Activated T-helper 2 cell treated with anti-CD3 and anti-CD28 coated beads, Interferon-gamma antibody, Interleukin-2, Interleukin-4, amounts not matched to agents 10 μg/mL and 5 μg/mL and 100 μg/mL, durations not matched to agents 14 hours and 24 hours and 36 hours (primary cell): ENCODE data around the gene RTN4IP1. TPM values are rescaled to one million over a fixed set of nuclear protein-coding genes. Genes with fewer than 3 reads are reported as not detected.
A peak's percentile ranks its signal among the peaks of the same experiment; 100 is the strongest.
"Not testable (repeated sequence)": the region's sequence is repeated elsewhere in the genome, so short reads cannot be mapped to it uniquely, and the experiment has no call there.

ENCODE experiments used
- DNase-seq: peaks from one replicate; pipeline ENCODE4 v3.0.0; 2021; ENCODE audit warnings: low spot score
- H3K27ac Mint-ChIP-seq: one replicate; pipeline ENCODE4 v1.8.0; 2021; ENCODE audit warnings: mixed read lengths
- H3K27me3 Mint-ChIP-seq: one replicate; pipeline ENCODE4 v1.8.0; 2021; ENCODE audit warnings: low read depth, mixed read lengths
- H3K36me3 Mint-ChIP-seq: one replicate; pipeline ENCODE4 v1.8.0; 2021; ENCODE audit warnings: low read depth, mixed read lengths
- H3K4me1 Mint-ChIP-seq: one replicate; pipeline ENCODE4 v1.8.0; 2021; ENCODE audit warnings: low read depth, mixed read lengths
- H3K4me3 Mint-ChIP-seq: one replicate; pipeline ENCODE4 v1.8.0; 2021; ENCODE audit warnings: low read depth, mild to moderate bottlenecking, moderate library complexity, mixed read lengths
- H3K9me3 Mint-ChIP-seq: one replicate; pipeline ENCODE4 v1.8.0; 2021; ENCODE audit warnings: mixed read lengths
- intact Hi-C: fragments of 100-400 bp; cut with micrococcal nuclease; formaldehyde crosslinking; loops from one replicate; pipeline ENCODE4 v1.15.1; 2023
- total RNA-seq: library from RNA; stranded (reverse); gene quantifications from 2 replicates; pipeline ENCODE4 v1.2.3, GENCODE V29; 2022

RTN4IP1 gene
- total RNA-seq, 1 donor from 2014 or later: 6.4 TPM

DNA sequence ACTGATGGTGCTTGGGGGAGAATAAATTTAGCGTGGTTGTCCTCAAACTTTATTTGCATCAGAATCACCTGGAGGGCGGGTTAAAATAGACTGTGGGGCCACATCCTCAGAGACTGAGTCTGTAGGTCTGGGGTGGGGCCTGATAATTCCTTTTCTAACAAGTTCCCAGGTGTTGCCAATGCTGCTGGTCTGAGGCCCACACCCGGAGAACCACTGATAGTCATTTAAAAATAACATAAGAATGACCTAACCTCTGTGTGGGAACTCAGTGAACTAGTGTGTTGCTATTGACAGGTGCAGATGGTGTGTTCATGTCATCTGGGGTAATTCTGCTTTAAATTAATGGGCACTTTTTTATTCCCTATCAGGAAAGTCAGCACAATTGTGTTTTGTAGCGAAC, 64.8 kb downstream of the RTN4IP1 start:
- H3K4me3 Mint-ChIP-seq: no peak overlapping the region
- peaks cover 80% of the 10 kb centered on the region for H3K36me3 Mint-ChIP-seq
- no peaks in the 10 kb centered on the region for H3K27me3 Mint-ChIP-seq
- no peaks in the 10 kb centered on the region for H3K9me3 Mint-ChIP-seq
- H3K27ac Mint-ChIP-seq: no peak overlapping the region
- no peak for DNase-seq
- H3K4me1 Mint-ChIP-seq: peaks cover 10% of the 10 kb centered on the region
- intact Hi-C loops: no loop called here

- intact Hi-C loops: no loop called here
- Mint-ChIP-seq H3K36me3 (peaks cover 82% of the 10 kb centered on the region), H3K4me1 (peaks cover 10% of the 10 kb centered on the region), H3K27me3 (no peaks in the 10 kb centered on the region), H3K9me3 (no peaks in the 10 kb centered on the region), H3K27ac (no peak overlapping the region), H3K4me3 (no peak overlapping the region)
- DNase-seq: no peak
These were observed 65.7 kb downstream of the RTN4IP1 start for GRCh38 chr6:106563614-106564013.

DNA sequence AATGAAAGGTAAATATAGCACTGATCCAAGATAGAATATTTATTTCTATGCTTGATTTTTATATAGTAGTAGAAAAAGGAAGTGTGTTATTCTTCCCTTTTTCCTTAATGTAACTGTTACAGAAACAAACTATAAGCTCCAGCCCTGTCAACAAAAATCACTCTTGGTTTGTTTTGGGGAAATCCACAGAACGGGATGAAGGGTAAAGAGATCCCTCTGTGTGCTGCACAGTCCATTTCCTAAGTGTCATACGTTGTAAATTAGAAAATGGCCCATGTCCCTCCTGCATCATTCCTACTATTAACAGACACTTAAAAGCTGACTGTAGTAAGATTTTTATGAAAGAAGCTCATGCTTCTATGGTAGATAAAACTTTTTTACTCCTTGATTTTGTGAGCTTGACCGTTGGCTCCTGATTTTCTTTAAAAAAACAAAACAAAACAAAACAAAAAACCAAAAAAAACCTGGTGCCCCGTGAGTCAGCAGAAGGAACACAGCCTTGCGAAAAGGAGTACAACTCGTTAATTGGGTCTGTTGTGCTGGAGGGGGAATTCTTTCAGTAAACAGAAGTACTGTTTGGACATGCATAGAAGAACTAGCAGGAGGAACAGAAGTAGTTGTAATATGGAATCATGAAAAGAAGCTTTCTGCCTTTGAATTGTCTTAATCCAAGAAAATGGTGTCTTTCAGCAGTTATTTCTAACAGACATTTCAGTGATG, 67.5 kb downstream of the RTN4IP1 start:
- H3K27ac Mint-ChIP-seq: no peak overlapping the region

DNA sequence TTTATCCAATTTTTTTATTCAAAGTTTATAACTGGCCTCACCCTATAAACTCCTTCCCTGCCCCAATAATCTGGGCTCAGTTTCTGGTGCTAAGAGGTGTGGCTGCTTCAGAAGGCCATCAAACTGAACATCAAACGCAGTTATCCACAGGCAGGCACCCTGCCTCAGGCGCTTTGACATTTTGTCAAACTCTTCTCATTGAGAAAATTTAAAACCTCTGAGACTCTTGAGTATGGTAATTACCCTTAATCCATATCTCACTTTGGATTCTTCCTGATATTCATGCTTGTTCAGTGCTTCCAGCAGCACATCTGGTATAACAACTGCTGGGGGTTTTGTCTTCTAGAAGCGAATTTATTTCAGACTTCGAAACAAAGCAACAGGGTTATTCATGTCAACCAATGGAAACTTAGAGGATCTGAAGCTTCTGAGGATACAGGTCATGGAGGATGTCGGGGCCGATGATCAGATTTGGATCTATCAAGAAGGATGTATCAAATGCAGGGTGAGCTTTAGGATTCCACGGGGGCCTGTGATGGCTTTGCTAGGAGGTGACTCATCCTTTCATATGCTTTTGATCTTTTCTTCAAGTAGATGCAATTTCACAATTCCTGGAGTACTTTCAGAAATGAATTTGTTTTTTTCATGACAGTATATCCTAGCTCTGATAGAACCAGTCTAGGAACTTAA, 68.2 kb downstream of the RTN4IP1 start:
- no peak for DNase-seq

More for the DNA sequence above, 67.5 kb downstream of the RTN4IP1 start:
- no peak overlapping the region for H3K4me3 Mint-ChIP-seq
- H3K9me3 Mint-ChIP-seq: no peaks in the 10 kb centered on the region
- intact Hi-C loops: no loop called here
- H3K36me3 Mint-ChIP-seq: peaks cover 80% of the 10 kb centered on the region
- no peaks in the 10 kb centered on the region for H3K27me3 Mint-ChIP-seq
- no peak for DNase-seq
- peaks cover 9% of the 10 kb centered on the region for H3K4me1 Mint-ChIP-seq

GRCh38 chr6:106559659-106560058, 69.6 kb downstream of the RTN4IP1 start:
- H3K4me1 Mint-ChIP-seq, H3K9me3 Mint-ChIP-seq, H3K27ac Mint-ChIP-seq, intact Hi-C loops, H3K27me3 Mint-ChIP-seq, H3K4me3 Mint-ChIP-seq, DNase-seq: not testable (repeated sequence)
- peaks cover 81% of the 10 kb centered on the region for H3K36me3 Mint-ChIP-seq

More for the DNA sequence above, 68.2 kb downstream of the RTN4IP1 start:
- H3K27me3 Mint-ChIP-seq: no peaks in the 10 kb centered on the region
- H3K4me3 Mint-ChIP-seq: no peak overlapping the region
- intact Hi-C loops: no loop called here
- H3K4me1 Mint-ChIP-seq: peaks cover 9% of the 10 kb centered on the region
- peaks cover 79% of the 10 kb centered on the region for H3K36me3 Mint-ChIP-seq
- H3K9me3 Mint-ChIP-seq: no peaks in the 10 kb centered on the region
- no peak overlapping the region for H3K27ac Mint-ChIP-seq

- H3K4me1 Mint-ChIP-seq: peaks cover 14% of the 10 kb centered on the region
- no peak overlapping the region for H3K4me3 Mint-ChIP-seq
- no peaks in the 10 kb centered on the region for H3K9me3 Mint-ChIP-seq
- no peak for DNase-seq
- intact Hi-C loops: no loop called here
- H3K27ac Mint-ChIP-seq: no peak overlapping the region
- H3K36me3 Mint-ChIP-seq: peaks cover 81% of the 10 kb centered on the region
- no peaks in the 10 kb centered on the region for H3K27me3 Mint-ChIP-seq
These were observed 70.9 kb downstream of the RTN4IP1 start for GRCh38 chr6:106558364-106558763.

GRCh38 chr6:106557837-106558236, 71.5 kb downstream of the RTN4IP1 start:
- no peaks in the 10 kb centered on the region for H3K9me3 Mint-ChIP-seq
- intact Hi-C loops: loop anchor here (2.0 kb wide), 1 partner anchor 111 kb away; no protein-coding TSS in a partner anchor
- H3K4me1 Mint-ChIP-seq: peaks cover 18% of the 10 kb centered on the region
- no peaks in the 10 kb centered on the region for H3K27me3 Mint-ChIP-seq
- no peak overlapping the region for H3K4me3 Mint-ChIP-seq
- no peak for DNase-seq
- no peak overlapping the region for H3K27ac Mint-ChIP-seq
- peaks cover 82% of the 10 kb centered on the region for H3K36me3 Mint-ChIP-seq

DNA sequence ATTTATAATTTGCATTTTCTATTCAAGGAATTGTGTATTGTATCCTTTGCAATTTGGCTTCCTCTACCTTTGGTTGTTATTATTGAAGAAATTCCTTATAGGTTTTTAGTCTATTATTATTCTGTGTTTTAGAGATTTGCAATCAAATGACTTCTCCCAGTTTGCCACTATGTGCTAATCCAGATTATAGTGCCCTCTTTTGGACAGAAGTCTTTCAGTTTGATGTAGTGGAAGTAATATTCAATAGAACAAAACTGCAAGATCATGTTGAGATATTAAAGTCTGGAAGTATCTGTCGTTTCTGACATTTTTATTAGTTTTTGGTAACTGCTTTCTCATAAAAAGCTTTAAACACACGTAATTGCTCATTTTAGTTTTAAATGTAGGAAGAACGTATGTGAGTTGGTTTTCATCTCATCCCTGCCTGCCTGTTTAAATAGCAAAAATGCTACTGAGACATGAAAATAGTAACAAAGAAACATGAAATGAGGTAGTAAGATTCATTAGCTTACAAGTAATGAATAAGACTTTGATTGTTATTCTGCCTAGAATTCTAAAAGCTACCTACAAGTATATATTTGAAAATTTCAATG, 72.8 kb downstream of the RTN4IP1 start:
- Mint-ChIP-seq H3K4me3 (no peak overlapping the region), H3K4me1 (peaks cover 20% of the 10 kb centered on the region), H3K27me3 (no peaks in the 10 kb centered on the region), H3K36me3 (peaks cover 83% of the 10 kb centered on the region), H3K27ac (no peak overlapping the region), H3K9me3 (no peaks in the 10 kb centered on the region)
- no peak for DNase-seq
- intact Hi-C loops: loop anchor here (2.0 kb wide), 1 partner anchor 110 kb away; no protein-coding TSS in a partner anchor

- peaks cover 4% of the 10 kb centered on the region for H3K9me3 Mint-ChIP-seq
- peaks cover 83% of the 10 kb centered on the region for H3K36me3 Mint-ChIP-seq
These were observed 73.5 kb downstream of the RTN4IP1 start for GRCh38 chr6:106555767-106556166.

DNA sequence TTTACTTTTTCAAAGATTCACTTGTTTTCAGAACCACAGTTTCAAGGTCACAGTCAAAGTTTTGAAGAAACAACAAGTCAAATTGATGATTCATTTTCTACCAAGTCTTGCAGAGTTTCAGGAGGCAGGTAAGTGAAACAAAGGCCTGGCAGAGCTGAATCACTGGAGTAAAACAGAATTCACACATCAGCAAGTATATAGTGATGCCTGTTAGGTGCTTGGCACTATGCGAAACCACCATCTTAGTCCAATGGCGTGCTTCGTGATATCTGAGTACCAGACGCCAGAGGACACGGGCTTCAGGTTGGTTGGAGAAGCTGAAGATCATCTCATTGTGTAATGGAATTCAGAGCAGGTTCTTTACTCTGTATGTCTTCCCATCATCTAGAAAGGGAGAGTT, 75.9 kb downstream of the RTN4IP1 start:
- intact Hi-C loops: loop anchor here (2.0 kb wide), 2 partner anchors 19 to 41 kb away; no protein-coding TSS in a partner anchor
- H3K36me3 Mint-ChIP-seq: peaks cover 82% of the 10 kb centered on the region

More at GRCh38 chr6:106555767-106556166, 73.5 kb downstream of the RTN4IP1 start:
- H3K27me3 Mint-ChIP-seq: no peaks in the 10 kb centered on the region
- intact Hi-C loops: loop anchor here (2.0 kb wide), 1 partner anchor 109 kb away; no protein-coding TSS in a partner anchor
- no peak for DNase-seq
- no peak overlapping the region for H3K4me3 Mint-ChIP-seq
- H3K27ac Mint-ChIP-seq: no peak overlapping the region
- H3K4me1 Mint-ChIP-seq: peaks cover 14% of the 10 kb centered on the region

DNA sequence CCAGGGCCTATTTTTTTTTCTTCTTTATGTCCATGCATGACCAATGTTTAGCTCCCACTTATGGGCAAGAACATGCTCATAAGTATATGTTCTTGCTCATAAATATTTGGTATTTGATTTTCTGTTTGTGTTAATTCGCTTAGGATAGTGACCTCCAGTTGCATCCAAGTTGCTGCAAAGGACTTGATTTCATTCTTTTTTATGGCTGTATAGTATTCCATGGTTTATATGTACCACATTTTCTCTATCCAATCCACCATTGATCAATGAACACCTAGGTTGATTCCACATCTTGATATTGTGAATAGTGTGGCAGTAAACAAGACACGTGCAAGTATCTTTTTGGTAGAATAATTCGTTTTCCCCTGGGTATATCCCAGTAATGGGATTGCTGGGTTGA, 78.1 kb downstream of the RTN4IP1 start:
- intact Hi-C loops: no loop called here
- peaks cover 88% of the 10 kb centered on the region for H3K36me3 Mint-ChIP-seq

More for the DNA sequence above, 75.9 kb downstream of the RTN4IP1 start:
- Mint-ChIP-seq H3K27ac (peak overlapping the region; percentile 50), H3K9me3 (peaks cover 4% of the 10 kb centered on the region), H3K27me3 (no peaks in the 10 kb centered on the region), H3K4me1 (peaks cover 20% of the 10 kb centered on the region), H3K4me3 (no peak overlapping the region)
- DNase-seq: no peak

GRCh38 chr6:106549521-106549920, 79.8 kb downstream of the RTN4IP1 start:
- peaks cover 4% of the 10 kb centered on the region for H3K9me3 Mint-ChIP-seq
- no peaks in the 10 kb centered on the region for H3K27me3 Mint-ChIP-seq
- no peak overlapping the region for H3K4me3 Mint-ChIP-seq
- peaks cover 44% of the 10 kb centered on the region for H3K4me1 Mint-ChIP-seq
- H3K36me3 Mint-ChIP-seq: peaks cover 90% of the 10 kb centered on the region
- H3K27ac Mint-ChIP-seq: no peak overlapping the region
- intact Hi-C loops: no loop called here
- DNase-seq: no peak

More for the DNA sequence above, 78.1 kb downstream of the RTN4IP1 start:
- H3K9me3 Mint-ChIP-seq: peaks cover 4% of the 10 kb centered on the region
- no peaks in the 10 kb centered on the region for H3K27me3 Mint-ChIP-seq
- peaks cover 37% of the 10 kb centered on the region for H3K4me1 Mint-ChIP-seq
- H3K4me3 Mint-ChIP-seq: no peak overlapping the region
- H3K27ac Mint-ChIP-seq: no peak overlapping the region
- no peak for DNase-seq
